ENCODE results near the gene CDC26.
"Not testable (repeated sequence)": the region's sequence is repeated elsewhere in the genome, so short reads cannot be mapped to it uniquely, and the experiment has no call there.

Gene CDC26

GRCh38 chr9:113275157-113276131 is at the start of gene CDC26, which contains the start of gene PRPF4:
TSS of gene CDC26 (minus strand) at chr9:113275572. CDS start at chr9:113272507, 3,065 bp downstream.
TSS of gene PRPF4 (plus strand) at chr9:113275658. CDS start at chr9:113275744, 86 bp downstream.
- DNase-seq (ENCODE audit: low read depth in 2 of 2): peak; percentile 92 to 94

GRCh38 chr9:113322671-113323070 is 47.3 kb upstream of the CDC26 start:
- DNase-seq (ENCODE audit: low read depth in 2 of 2): no peak

GRCh38 chr9:113320051-113320450 is 44.7 kb upstream of the CDC26 start:
- no peak for DNase-seq (ENCODE audit: low read depth in 2 of 2)

- DNase-seq (ENCODE audit: low read depth in 2 of 2): no peak
Measured at GRCh38 chr9:113319054-113319453, 43.7 kb upstream of the CDC26 start.

- no peak for DNase-seq (ENCODE audit: low read depth in 2 of 2)
Measured at GRCh38 chr9:113317777-113318176, 42.4 kb upstream of the CDC26 start.

- DNase-seq (ENCODE audit: low read depth in 2 of 2): no peak
Measured at GRCh38 chr9:113316030-113316429, 40.7 kb upstream of the CDC26 start.

- DNase-seq (ENCODE audit: low read depth in 2 of 2): no peak
Measured at GRCh38 chr9:113315231-113315630, 39.9 kb upstream of the CDC26 start.

- no peak for DNase-seq (ENCODE audit: low read depth in 2 of 2)
Measured at GRCh38 chr9:113313261-113313660, 37.9 kb upstream of the CDC26 start.

- no peak for DNase-seq (ENCODE audit: low read depth in 2 of 2)
Measured at GRCh38 chr9:113311961-113312360, 36.6 kb upstream of the CDC26 start.

GRCh38 chr9:113310538-113310937 is 35.2 kb upstream of the CDC26 start:
- DNase-seq (ENCODE audit: low read depth in 2 of 2): no peak

GRCh38 chr9:113309204-113309813 is 33.9 kb upstream of the CDC26 start:
- DNase-seq (ENCODE audit: low read depth in 2 of 2): no peak

- no peak for DNase-seq (ENCODE audit: low read depth in 2 of 2)
Measured at GRCh38 chr9:113307396-113307975, 32.1 kb upstream of the CDC26 start.

- no peak for DNase-seq (ENCODE audit: low read depth in 2 of 2)
Measured at GRCh38 chr9:113306566-113306965, 31.2 kb upstream of the CDC26 start.

- no peak for DNase-seq (ENCODE audit: low read depth in 2 of 2)
Measured at GRCh38 chr9:113302792-113303418, 27.5 kb upstream of the CDC26 start, which contains the start of gene RNF183. TSS of gene RNF183 (minus strand) at chr9:113303376. CDS start at chr9:113298184, 5,192 bp downstream.

GRCh38 chr9:113301548-113301947 is 26.2 kb upstream of the CDC26 start:
- no peak for DNase-seq (ENCODE audit: low read depth in 2 of 2)

- no peak for DNase-seq (ENCODE audit: low read depth in 2 of 2)
Measured at GRCh38 chr9:113299800-113300292, 24.5 kb upstream of the CDC26 start.

GRCh38 chr9:113298924-113299770 is 23.8 kb upstream of the CDC26 start:
- no peak for DNase-seq (ENCODE audit: low read depth in 2 of 2)

GRCh38 chr9:113298311-113298710 is 22.9 kb upstream of the CDC26 start:
- DNase-seq (ENCODE audit: low read depth in 2 of 2): no peak

- no peak for DNase-seq (ENCODE audit: low read depth in 2 of 2)
Measured at GRCh38 chr9:113296796-113297558, 21.6 kb upstream of the CDC26 start.

- not testable (repeated sequence) for DNase-seq (ENCODE audit: low read depth in 2 of 2)
Measured at GRCh38 chr9:113296247-113296646, 20.9 kb upstream of the CDC26 start.
